ENCODE measurements around the gene UTP25.

UTP25 gene

DNA sequence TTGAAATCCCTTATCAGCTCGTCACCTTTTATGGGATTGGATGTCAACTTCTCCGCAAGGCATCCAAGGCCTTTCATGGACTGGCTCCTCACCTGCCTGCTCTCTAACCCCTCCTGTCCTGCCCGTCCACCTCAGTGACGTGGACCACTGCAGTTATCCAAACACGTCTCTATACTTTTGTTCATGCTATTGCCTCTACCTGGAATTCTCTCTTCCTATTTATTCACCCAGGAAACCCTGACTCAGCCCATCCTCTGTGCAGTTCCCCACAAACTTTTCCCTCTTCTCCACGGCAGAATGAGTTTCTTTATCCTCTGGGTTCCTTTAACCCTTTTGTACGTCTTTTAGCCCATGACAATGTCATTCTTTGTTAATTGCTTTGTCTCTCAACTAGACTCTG, 5.1 kb upstream of the UTP25 start:
- TF ChIP-seq, protein P1, sequence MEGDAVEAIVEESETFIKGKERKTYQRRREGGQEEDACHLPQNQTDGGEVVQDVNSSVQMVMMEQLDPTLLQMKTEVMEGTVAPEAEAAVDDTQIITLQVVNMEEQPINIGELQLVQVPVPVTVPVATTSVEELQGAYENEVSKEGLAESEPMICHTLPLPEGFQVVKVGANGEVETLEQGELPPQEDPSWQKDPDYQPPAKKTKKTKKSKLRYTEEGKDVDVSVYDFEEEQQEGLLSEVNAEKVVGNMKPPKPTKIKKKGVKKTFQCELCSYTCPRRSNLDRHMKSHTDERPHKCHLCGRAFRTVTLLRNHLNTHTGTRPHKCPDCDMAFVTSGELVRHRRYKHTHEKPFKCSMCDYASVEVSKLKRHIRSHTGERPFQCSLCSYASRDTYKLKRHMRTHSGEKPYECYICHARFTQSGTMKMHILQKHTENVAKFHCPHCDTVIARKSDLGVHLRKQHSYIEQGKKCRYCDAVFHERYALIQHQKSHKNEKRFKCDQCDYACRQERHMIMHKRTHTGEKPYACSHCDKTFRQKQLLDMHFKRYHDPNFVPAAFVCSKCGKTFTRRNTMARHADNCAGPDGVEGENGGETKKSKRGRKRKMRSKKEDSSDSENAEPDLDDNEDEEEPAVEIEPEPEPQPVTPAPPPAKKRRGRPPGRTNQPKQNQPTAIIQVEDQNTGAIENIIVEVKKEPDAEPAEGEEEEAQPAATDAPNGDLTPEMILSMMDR (IDR thresholded peaks at IDR 0.05; ENCODE audit: control extremely low read depth, extremely low read depth, low read depth, missing control alignments) = no peak
- ChIA-PET CTCF (interaction anchor here (0.5 to 8.2 kb wide), 37 partner anchors 11 to 547 kb away, joined by 3 to 190 read pairs (median 6); partner anchors contain the start of genes C1orf74, IRF6 and TRAF3IP3), POLR2A (no interaction called here)
- DNase-seq (ENCODE audit: extremely low spot score) = no peak

DNA sequence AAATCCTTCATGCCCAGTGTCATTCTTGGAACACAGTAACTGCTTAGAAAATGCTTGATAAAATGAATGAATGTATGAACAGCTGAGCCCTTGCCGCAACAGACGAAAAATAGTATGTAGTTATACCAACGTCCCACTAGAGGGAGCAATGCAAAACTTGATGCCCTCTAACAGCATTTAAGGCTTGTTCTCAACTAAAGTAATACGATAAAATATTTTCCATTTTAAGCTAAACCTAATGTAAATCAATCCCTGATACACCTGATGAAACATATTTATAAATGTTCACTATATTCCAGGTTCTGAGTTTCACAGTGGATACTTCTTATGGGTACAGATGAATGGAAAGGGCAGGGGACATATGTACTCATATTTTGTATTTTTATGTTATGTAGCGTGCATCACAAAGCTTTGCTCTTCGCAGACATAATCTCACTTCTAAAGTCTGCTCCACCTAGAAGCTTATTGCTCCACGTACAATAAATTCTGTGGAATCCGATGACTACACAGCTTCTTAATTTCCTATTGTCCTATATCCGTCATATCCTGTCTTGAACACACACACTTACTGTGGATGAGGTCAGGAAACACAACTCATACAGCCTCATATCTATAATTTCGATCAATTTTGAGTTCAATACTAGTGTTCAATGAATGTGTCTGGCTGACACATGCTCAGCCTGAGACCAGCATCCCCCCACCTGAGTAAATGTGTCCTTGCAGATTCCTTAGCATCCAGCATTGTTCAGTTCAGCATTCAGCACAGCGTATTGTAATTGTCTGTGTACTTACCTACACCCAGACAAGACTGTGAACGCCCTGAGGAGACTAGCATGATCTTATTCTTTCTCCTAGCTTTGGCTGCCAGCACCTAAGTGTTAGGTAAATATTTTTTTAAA, 4.4 kb upstream of the UTP25 start:
- ChIA-PET CTCF (interaction anchor here (0.5 to 8.2 kb wide), 45 partner anchors 10 to 615 kb away, joined by 3 to 190 read pairs (median 5); partner anchors contain the start of genes C1orf74, IRF6 and TRAF3IP3), POLR2A (no interaction called here)
- TF ChIP-seq, protein P1 (IDR thresholded peaks at IDR 0.05; ENCODE audit: control extremely low read depth, extremely low read depth, low read depth, missing control alignments) = peak; percentile 65
- peak; percentile 41 for DNase-seq (ENCODE audit: extremely low spot score)

DNA sequence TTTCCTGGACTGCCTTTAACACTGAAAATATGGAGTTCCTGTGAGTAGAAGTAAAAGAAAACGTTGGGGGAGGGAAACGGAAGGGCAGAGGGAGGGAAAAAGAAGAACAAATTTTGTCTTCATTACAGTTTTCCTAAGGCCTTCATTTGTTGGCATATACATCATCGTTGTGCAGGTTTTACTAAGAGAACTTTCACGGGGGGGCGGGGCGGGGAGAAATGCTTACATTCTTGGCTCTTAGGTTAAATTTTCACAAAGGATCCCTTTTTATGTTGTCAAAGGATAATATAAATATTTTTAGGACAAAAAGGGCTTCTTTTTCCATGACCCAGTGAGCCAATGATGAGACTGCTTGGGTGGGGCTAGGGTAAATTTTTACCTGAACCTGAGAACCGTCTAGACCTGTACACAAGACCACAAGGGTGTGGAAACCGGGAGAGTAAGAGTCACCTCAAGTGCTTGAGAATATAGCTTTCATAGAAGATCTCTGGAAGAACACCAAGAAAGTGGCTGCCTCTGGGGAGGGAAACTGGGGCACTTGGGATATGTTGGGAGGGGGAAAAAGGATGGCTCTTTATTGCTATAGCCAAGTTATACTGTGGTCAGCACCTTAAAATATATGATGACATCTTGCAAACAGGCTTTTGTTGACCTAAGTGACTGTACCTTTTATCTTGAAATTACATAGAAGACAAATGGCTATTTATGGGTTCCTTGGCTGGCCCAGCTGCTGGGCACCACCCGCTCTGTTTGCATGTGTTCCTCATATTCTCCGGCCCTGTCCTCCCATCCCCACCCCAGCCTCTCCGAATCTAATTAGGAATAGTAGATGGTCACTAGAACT, 2.0 kb upstream of the UTP25 start:
- DNase-seq (ENCODE audit: extremely low spot score) = no peak
- ChIA-PET CTCF (interaction anchor here (0.6 to 8.2 kb wide), 9 partner anchors 8 to 256 kb away, joined by 3 to 190 read pairs (median 5); partner anchors contain the start of gene IRF6), POLR2A (no interaction called here)
- TF ChIP-seq, protein P1 (IDR thresholded peaks at IDR 0.05; ENCODE audit: control extremely low read depth, extremely low read depth, low read depth, missing control alignments) = no peak

DNA sequence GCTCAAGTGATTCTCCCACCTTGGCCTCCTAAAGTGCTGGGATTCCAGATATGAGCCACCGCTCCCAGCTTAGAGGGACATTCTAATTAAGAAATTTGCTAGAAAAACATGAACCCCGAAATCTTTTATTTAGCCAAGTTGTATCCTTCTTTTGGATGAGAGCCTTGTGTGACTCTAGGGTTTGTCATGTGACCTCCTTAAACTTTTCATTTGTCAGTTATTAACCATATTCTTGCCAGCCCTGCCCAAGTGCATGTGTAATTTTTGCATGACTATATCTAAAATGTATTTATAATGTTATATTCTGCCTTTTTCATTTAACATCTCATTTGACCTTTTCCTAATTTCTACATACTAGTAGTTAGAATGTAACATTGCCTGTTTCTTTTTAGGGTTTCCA, 1.9 kb downstream of the UTP25 start:
- TF ChIP-seq, protein P1 (IDR thresholded peaks at IDR 0.05; ENCODE audit: control extremely low read depth, extremely low read depth, low read depth, missing control alignments) = no peak
- ChIA-PET CTCF (interaction anchor here (12.4 kb wide), 1 partner anchor 17 kb away, joined by 89 read pairs; no protein-coding TSS in a partner anchor), POLR2A (no interaction called here)
- DNase-seq (ENCODE audit: extremely low spot score) = no peak

DNA sequence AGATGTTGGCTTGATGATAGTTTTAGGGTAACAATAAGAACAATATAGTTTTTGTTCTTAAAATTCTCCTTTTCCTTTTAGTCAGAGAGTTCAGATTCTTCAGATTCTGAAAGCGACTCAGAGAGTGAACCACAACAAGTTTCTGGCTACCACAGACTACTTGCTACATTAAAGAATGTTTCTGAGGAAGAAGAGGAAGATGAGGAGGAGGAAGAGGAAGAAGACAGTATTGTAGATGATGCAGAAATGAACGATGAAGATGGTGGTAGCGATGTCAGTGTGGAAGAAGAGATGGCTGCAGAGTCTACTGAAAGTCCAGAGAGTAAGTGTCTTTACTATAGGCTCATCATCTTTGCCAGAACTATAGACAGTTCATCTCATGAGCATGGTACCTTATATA, 3.0 kb downstream of the UTP25 start:
- no peak for DNase-seq (ENCODE audit: extremely low spot score)

More for the DNA sequence above, 3.0 kb downstream of the UTP25 start:
- TF ChIP-seq, protein P1 (IDR thresholded peaks at IDR 0.05; ENCODE audit: control extremely low read depth, extremely low read depth, low read depth, missing control alignments) = no peak
- CTCF ChIA-PET = interaction anchor here (12.4 kb wide), 1 partner anchor 16 kb away, joined by 89 read pairs; no protein-coding TSS in a partner anchor
- POLR2A ChIA-PET = no interaction called here

Measured in GM10248 (cell line).